Neural cell (in vitro differentiated cells): ENCODE results near the gene PAPPA2.

Experiments
- EZH2 ChIP-seq: fragments of 200-600, 300-800 bp; shearing (Covaris generic), sonication (generic); IDR thresholded peaks from 2 replicates; pipeline ENCODE4 v1.6.1; 2014; ENCODE audit warnings: antibody characterized with exemption, low read length, borderline replicate concordance, mild to moderate bottlenecking; ENCODE audit not compliant: insufficient read depth, poor library complexity, severe bottlenecking
- TF ChIP-seq, protein P1 (sequence below): fragments of 450-650 bp; IDR thresholded peaks from 2 replicates; pipeline ENCODE4 v1.5.1; 2014; ENCODE audit warnings: antibody characterized with exemption, mild to moderate bottlenecking, moderate library complexity; ENCODE audit not compliant: poor library complexity, severe bottlenecking

DNA sequence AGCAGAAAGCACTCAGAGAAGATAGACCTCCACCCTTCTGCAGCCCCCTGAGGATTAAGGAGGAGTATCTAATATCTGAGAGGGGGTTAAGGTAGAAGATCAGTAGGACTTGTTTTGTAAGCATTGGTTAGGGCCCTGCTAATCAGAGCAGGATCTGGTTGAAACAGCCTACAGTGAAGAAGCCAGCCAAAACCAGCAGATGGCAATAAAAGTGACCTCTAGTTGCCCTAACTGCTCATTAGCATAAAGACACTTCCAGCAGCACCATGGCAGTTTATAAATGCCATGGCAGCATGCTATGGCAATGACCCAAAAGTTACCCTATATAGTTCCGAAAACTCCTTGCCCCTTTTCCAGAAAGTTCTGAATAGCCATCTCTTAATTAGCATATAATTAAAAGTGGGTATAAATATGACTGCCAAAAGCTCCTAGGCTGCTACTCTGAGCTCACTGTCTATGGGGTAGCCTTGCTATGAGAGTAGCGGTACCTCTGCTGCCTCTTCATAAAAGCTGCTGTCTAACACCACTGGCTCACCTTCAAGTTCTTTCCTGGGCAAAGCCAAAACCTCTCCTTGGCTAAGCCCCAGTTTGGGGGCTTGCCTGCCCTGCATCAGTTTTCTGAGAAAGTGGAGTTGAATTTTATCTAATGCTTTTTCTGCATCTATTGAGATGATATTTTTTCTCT, 254.2 kb downstream of the PAPPA2 start:
- TF ChIP-seq, protein P1, sequence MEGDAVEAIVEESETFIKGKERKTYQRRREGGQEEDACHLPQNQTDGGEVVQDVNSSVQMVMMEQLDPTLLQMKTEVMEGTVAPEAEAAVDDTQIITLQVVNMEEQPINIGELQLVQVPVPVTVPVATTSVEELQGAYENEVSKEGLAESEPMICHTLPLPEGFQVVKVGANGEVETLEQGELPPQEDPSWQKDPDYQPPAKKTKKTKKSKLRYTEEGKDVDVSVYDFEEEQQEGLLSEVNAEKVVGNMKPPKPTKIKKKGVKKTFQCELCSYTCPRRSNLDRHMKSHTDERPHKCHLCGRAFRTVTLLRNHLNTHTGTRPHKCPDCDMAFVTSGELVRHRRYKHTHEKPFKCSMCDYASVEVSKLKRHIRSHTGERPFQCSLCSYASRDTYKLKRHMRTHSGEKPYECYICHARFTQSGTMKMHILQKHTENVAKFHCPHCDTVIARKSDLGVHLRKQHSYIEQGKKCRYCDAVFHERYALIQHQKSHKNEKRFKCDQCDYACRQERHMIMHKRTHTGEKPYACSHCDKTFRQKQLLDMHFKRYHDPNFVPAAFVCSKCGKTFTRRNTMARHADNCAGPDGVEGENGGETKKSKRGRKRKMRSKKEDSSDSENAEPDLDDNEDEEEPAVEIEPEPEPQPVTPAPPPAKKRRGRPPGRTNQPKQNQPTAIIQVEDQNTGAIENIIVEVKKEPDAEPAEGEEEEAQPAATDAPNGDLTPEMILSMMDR = no peak
- TF ChIP-seq EZH2 = no peak
